CD4-positive, alpha-beta T cell treated with Interleukin-17A for 1 hour (primary cell): Measurements from ENCODE around the gene POLK.
"Not testable (repeated sequence)": the region's sequence is repeated elsewhere in the genome, so short reads cannot be mapped to it uniquely, and the experiment has no call there.

Experiments
- DNase-seq: peaks from one replicate; pipeline ENCODE4 v3.0.0-alpha.2; 2020

Gene POLK

DNA sequence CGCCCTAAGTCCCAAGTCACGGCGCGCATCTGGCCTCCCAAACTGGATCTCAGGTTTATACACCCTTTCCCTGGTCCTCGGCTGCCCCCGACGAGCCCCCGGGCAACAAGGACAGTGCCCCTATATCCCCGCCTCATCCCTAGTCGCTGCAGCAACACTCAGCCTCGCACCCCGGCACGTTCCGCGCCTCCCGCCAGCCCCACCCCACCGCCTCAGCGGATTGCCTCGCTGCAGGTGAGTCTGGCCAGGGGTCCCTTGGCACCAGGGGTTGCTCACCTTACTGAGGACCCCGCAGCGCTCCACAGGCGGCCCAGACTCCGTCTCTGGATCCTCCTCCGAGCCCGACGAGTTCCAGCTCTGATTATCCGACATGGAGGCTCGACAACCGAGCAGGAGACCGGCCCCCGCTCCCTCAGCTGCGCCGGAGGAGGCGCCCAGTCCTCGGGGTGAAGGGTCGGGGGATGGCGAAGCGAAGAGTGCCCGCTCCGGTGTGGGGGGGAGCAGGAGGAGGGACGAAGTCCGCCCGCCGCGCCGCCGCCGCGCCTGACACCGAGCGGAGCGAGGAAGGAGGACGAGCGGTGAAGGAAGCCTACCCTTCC is 756 bp upstream of the POLK start:
- no peak for DNase-seq

DNA sequence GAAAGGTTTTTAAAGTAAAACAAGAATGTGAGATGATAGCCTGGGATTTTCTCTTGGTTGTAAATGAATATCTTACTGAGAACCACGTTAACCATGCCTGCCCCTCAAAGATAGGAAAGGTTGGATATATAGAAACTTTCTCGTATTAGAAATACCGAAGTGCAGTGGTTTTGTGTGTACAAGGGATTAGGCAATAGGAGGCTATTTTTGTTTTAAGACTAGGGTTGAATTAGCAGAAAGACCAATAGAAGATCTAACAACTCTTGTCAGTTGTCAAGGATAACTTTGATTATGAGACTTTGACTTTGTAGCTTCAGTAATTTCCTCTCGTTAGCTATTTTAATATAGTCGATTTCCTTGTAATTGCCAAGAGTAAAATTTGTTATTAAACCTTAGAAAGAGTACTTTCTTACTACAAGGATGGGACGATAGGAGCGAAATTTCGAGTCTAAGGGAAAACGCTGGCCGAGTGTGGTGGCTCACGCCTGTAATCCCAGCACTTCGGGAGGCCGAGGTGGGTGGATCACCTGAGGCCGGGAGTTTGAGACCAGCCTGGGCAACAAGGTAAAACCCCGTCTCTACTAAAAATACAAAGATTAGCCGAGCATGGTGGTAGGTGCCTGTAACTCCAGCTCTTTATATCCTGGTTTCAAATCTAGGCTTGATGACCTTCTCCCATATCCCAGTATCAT is 838 bp downstream of the POLK start:
- DNase-seq: no peak

DNA sequence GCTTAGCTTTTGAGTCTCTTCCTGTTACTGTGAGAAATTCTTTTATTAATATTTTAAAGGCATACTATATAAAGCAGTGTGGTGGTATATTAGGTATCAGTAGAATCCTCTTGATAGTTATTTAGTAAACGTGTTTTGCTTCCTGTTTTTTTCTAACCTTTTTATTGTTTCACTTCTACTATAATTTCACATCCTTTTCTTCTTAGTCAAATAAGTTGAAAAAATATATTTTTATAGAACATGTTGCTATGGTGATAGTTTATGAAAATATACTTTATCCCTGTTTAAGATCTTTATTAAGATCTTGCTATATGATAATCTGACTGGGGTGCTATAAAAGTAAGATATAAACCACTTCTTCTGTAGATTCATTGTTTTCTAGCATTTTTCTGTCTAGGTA is 2.1 kb downstream of the POLK start:
- no peak for DNase-seq

DNA sequence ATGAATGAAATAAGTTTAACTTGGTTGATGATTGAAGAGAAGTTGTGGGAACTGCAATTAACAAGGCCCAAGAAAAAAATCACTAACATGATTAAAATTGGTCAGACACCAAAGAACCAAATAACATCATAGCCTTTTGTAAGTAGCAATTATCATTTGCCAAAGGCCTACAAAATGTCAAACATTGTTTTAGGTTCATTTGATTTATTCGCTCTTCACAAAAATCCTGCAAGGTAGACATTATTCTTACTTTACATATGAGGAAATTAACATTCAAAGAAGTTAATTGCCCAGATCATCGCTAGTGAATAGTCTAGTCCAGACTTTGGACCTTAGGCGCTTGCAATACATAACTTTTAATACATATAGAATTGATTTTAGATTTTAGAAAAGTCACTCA is 2.6 kb downstream of the POLK start:
- DNase-seq: no peak

DNA sequence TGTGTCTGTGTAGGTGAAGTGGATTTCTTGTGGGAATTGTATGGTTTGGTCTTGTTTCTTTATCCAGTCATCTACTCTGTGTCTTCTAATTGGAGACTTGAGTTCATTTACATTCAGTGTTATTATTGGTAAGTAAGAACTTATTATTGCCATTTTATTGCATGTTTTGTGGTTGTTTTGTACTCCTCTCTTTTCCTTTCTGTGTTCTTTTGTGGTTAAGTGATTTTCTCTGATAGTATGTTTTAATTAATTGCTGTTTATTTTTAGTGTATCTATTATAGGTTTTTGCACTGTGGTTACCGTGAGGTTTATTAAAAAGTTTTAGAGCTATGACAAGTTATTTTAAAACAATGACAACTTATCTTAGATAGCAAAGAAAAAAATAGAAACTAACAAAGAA is 8.1 kb downstream of the POLK start:
- no peak for DNase-seq

DNA sequence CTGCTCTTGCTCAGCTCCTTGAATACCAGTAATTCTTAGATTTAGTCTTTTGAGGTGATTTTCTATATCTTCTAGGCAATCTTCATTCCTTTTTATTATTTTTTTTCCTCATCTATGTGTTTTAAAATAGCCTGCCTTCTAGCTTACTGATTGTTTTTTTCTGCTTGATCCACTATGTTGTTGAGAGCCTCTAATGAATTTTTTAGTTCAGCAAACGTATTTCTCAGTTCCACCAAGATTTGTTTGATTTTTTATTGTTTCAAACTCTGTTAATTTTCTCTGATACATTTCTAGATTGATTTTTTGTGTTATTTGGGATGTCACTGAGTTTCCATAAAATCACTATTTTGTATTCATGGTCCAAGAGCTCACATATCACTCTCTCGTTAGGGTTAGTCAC is 9.5 kb downstream of the POLK start:
- DNase-seq: no peak

DNA sequence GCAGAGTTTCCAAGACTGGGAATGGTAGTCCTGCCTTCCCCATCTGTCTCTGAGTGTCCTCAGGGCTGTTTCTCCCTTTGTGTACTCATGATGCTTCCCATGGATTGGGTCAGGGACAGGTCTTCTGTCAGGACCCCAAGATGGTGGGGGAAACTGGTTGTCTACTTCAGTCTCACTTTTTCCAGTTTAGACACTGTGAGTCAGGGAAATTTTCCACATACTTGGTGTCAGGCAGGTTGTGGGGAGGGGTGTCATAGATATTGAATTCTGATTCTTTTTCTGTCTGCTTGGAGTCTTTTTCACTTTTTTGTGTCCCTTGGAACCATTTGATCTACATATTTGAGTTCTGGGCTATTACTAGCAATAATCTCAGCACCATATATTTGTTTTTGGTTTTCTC is 10.3 kb downstream of the POLK start:
- DNase-seq: no peak

DNA sequence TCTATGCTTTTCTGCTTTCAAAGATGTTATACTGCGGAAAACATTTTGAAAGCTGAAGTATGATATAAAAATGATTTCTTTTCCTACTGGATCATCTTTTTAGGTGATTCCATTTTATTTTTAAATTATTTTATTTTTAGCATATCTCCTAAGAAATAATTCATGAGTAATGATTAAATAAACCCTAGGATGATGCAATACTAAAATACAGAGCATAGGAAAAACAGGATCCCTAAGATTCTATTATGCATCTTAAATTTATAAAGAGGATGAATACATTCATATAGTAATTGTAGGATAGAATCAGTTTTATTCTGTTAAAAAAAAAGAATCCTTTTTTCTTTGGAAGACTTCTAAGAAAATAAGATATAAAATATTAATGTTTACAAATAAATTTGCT is 10.9 kb downstream of the POLK start:
- DNase-seq: no peak

DNA sequence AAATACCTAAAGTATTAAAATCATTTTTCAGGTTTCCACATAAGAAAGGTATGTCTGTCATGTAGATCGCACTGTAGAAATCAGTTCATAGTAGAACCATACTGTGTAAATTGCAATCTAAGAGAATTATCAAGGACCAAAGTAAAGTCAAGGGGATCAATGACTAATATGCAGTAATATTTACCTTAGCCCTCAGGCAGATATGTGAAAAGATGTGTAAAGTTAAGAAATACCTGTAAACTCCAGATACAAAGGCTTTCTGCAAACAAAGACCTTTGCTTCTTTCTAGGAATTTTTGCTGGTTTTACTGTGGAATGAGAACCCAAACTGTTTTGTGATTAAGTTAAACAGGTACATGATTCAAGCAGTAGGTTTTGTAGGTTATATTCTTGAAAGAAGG is 11.6 kb downstream of the POLK start:
- DNase-seq: no peak

DNA sequence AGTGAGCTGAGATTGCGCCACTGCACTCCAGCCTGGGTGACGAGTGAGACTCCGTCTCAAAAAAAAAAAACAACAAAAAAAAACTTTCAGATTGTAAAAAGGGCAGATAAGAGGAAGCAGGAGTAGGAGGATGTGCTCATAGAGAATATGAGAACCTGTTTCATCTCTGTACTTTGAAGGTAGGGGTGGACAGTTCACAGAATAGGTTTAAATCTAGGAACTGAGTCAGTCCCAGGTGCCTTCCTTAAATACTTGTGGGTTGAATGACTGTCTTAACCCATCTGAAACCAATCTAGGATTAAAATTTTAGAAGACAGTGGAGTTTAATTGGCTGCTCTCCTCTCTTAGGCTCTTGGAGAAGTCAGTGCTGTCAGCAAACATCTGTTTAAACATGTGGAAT is 12.4 kb downstream of the POLK start:
- no peak for DNase-seq

DNA sequence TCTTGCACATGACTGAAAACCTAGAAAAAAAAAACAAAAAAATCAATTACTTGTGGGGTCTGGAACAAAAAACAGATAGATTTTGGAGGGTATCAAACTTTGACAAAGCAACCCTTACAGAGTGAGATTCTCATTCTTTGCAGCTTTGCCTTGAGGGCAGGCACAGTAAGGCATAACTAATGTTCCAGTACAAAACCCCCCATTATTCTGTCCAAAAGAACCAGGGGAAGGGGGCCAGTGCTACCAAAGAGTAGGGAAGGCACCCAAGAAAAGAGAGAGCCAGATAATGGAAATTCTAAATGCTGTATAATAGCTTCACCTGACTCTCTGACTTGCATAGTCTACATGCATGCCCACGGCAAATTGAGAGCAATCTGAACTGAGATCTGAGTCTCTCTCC is 12.9 kb downstream of the POLK start:
- no peak for DNase-seq

DNA sequence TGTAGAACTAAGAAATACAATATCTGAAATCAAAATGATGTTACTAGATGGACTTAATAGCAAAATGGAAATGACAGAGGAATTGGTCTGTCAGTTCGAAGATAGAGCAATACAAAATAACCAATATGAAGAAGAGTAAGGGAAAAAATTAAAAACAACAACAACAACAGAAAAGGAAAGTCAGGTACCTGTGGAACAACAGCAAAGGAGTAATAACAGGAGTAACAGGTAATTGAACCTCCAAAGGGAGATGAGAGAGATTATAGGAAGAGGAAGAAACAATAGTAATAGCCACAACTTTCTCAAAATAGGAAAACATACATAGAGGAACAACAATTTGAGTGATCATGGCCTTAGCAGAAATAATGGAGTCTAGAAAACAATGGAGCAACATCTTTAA is 13.7 kb downstream of the POLK start:
- no peak for DNase-seq

DNA sequence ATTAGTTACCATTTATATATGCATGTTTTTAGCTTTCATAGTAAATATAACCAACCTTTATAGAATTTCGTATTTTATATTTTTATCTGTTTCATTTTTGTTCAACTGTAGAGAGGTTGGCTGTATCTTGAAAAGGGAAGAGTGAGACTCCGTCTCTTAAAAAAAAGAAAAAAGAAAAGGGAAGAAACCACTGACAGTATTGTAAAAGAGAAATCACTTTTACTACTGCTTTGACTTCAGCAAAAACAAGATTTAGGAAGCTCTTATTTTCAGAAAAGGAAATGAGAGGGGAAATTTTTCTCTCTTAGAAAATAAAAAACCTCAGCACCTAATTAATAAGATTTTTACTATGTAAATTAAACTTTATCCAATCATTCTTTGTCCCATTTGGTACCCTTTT is 14.4 kb downstream of the POLK start:
- no peak for DNase-seq

DNA sequence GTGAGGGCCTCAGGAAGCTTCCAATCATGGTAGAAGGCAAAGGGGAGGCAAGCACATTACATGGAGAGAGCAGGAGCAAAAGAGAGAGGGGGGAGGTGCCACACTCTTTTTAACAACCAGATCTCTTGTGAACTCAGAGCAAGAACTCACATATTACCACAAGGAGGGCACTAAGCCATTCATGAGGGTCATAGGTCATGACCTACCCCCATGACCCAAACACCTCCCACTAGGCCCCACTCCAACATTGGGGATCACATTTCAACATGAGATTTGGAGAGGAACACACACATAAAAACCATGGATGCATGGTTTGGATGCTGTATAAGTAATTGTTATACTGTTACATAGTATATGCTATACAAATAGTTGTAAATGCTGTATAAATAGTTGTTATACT is 17.5 kb downstream of the POLK start:
- no peak for DNase-seq

DNA sequence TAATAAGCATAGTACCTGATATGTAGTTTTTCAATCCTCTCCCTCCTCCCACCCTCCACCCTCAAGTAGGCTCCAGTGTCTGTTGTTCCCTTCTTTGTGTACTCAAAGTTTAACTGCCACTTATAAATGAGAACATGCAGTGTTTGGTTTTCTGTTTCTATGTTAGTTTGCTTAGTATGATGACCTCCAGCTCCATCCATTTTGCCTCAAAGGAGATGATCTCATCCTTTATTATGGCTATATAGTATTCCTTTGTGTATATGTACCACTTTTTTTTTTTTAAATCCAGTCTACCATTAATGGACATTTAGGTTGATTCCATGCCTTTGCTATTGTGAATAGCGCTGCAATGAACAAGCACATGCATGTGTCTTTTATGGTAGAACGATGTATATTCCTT is 20.5 kb downstream of the POLK start:
- DNase-seq: no peak

DNA sequence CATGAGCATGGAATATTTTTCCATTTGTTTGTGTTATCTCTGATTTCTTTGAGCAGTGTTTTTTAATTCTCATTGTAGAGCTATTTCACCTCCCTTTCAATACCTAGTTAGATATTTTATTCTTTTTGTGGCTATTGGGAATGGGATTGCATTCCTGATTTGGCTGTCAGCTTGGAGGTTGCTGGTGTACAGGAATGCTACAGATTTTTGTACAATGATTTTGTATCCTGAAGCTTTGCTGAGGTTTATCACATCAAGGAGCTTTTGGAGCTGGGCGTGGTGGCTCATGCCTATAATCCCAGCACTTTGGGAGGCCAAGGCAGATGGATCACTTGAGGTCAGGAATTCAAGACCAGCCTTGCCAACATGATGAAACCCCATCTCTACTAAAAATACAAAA is 22.0 kb downstream of the POLK start:
- not testable (repeated sequence) for DNase-seq

DNA sequence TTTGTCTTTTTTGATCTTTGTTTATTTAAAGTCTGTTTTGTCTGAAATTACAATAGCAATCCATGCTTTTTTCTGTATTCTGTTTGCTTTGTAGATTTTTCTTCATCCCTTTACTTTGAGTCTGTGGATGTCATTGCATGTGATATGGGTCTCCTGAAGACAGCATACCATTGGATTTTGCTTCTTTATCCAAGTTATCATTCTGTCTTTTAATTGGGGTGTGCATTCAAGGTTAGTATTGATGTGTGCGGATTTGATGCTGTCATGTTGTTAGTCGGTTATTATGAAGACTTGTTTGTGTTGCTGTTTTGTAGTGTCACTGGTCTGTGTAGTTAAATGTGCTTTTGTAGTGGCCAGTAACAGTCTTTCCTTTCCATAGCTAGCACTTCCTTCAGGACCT is 23.0 kb downstream of the POLK start:
- DNase-seq: no peak

DNA sequence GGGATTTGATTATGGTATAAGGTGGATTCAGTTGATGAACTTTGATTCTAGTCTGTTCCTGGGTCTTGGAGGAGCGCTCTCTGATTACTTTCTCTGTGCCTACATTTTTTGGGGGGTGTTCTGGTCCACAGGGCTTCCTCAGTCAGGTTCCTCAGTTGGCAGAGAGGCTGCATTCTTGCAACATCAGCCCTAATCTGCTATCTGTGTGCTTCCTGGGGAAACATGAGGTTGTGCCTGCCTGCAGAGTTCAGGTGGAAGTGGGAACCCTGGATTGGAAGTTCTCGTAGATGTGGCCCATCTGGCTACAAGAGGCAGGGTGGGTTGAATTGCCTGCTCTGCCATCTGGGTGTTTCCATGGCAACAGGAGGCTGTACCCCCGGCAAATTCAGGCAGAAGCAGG is 24.5 kb downstream of the POLK start:
- DNase-seq: no peak

DNA sequence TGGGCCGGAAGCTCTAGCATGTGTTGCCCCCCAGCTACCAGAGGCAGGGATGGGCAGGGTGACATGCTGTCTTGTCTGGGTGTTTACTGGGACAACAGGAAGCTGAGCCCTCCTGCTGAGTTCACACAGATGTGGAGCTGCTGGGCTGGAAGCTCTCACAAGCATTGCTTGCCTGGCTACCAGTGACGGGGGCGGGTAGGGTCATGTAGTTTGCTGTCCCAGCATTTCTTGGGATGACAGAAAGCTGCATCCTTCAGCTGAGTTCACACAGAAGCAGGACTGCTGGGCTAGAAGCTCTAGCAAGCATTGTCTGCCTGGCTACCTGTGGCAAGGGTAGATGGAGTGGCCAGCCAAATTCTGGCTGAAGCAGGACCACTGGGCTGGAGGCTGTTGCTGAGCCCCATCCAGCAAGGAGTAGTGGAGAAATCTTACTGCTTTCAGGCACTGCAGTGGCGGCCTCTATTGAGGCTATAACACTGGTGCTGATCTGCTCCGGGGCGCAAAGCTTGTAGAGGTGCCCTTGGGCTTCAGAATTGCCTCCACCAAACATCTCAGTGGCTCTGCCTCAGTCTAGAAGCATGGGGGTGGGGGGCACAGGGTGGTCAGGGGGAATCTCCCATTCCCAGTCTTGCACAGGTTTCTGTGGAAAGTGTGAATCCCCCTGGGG is 25.1 kb downstream of the POLK start:
- DNase-seq: no peak

DNA sequence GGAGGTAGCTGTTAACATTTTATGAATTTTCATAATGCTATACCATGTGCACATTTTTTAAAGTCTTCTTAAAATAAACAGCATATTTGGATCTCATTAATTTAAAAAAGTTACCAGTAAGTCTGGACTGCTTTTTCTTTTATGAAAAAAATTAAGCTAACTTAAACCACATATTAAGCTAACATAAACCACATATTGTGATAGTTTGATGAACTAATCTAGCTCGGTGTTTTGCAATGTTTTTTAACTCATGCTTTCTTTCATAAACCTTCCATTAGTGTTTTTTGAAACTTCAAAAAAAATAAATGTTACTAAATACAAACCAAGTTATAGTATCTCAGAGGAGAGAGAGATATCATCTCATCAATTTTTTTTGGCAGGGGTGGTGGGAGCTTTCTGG is 26.5 kb downstream of the POLK start:
- no peak for DNase-seq

DNA sequence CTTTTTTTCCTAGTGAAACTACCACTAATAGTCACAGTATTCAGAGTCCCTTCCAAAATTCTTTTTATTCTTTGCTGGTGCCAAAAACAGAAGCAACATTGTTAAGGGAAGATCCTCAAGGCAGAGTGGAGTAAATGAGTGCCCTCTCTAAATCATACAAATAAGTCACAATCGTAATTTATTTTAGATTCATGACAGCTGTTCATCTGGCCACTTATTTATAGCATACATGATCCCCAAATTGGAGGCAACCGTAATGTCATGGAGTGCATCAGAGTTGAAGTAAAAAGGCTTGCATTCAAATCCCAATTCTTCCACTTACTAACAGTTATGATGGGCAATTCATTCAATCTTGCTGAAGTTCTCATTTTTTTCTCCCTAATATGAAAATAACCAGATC is 33.4 kb downstream of the POLK start:
- DNase-seq: no peak

DNA sequence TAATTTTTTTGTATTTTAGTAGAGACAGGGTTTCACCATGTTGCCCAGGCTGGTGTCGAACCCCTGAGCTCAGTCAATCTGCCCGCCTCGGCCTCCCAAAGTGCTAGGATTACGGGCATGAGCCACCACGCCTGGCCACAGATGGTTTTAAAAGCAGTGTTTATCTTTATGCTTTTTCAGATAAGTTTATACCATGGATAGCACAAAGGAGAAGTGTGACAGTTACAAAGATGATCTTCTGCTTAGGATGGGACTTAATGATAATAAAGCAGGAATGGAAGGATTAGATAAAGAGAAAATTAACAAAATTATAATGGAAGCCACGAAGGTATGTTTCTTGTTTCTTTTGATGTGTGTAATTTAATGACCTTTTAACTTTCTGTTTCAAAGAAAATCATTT is 35.1 kb downstream of the POLK start:
- no peak for DNase-seq

DNA sequence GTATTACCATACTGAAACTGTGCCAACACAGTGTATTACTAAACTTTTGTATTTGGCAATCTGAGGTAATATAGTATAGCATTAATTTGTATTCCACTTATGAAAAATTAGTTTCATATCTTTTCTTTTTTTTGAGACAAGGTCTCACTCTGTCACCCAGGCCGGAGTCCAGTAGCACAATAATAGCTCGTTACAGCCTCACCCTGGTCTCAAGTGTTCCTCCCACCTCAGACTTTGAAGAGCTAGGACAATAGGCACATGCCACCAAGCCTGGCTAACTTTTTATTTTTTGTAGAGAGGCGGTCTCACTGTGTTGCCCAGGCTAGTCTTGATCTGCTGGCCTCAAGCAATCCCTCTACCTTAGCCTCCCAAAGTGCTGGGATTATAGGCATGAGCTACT is 36.1 kb downstream of the POLK start:
- DNase-seq: no peak

DNA sequence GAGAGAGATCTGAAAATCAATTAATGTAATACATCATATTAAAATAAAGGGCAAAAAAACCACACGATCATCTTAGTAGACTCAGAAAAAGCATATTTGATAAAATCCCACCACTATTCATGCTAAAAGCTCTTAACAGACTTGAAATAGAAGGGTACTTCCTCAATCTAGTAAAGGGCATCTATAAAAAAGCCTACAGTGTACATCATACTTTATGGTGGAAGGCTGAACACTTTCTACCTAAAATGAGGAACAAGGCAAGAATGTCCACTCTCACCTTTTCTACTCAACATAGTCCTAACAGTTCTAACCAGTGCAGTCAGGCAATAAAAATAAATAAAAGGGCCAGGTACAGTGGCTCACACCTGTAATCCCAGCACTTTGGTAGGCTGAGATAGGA is 38.9 kb downstream of the POLK start:
- no peak for DNase-seq

DNA sequence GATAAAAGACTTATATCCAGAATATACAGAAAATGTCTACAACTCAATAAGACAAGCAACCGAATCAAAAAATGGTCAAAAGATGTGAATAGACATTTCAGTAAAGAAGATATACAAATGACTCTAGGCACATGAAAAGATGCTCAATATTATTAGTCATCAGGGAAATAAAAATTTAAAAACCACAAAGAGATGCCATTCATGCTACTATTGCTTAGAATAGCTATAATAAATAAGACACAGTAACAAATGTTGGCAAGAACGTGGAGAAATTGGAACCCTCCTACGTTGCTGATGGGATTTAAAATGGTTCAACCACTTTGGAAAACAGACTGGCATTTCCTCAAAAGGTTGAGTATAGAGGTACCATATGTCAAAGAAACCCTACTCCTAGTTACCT is 39.8 kb downstream of the POLK start:
- DNase-seq: no peak
